NB4 (cell line): ENCODE data around the gene ROBO2.

Source experiments
- DNase-seq: peaks from one replicate; pipeline ENCODE4 v3.0.0; 2010; ENCODE audit warnings: low read depth
- H3K4me3 ChIP-seq: one replicate; pipeline ENCODE4 v1.5.1; 2011; ENCODE audit warnings: mild to moderate bottlenecking, low read depth, low read length, moderate library complexity
- CTCF ChIP-seq: IDR thresholded peaks from one replicate; pipeline ENCODE4 v1.5.1; 2012; ENCODE audit warnings: low read depth, low read length
- MAX ChIP-seq: IDR thresholded peaks from 2 replicates; pipeline ENCODE4 v1.6.1; 2011; ENCODE audit warnings: low read depth, low read length
- MYC ChIP-seq: IDR thresholded peaks from 2 replicates; pipeline ENCODE4 v1.6.1; 2011; ENCODE audit warnings: low read depth, low read length
- POLR2A ChIP-seq: IDR thresholded peaks from 2 replicates; pipeline ENCODE4 v1.6.1; 2011; ENCODE audit warnings: mild to moderate bottlenecking; ENCODE audit not compliant: insufficient read length; ENCODE audit errors: extremely low read depth

Gene ROBO2

GRCh38 chr3:77242371-77242770 is 202.5 kb downstream of the ROBO2 start:
- no peak for DNase-seq
- H3K4me3 ChIP-seq = no peak overlapping the region
- TF ChIP-seq POLR2A (no peak), MAX (no peak), CTCF (no peak), MYC (no peak)

GRCh38 chr3:77244981-77245380 is 205.1 kb downstream of the ROBO2 start:
- no peak for DNase-seq
- no peak overlapping the region for H3K4me3 ChIP-seq
- TF ChIP-seq MYC (no peak), POLR2A (no peak), CTCF (no peak), MAX (no peak)

- TF ChIP-seq POLR2A = no peak
- TF ChIP-seq MAX = no peak
- TF ChIP-seq MYC = no peak
- TF ChIP-seq CTCF = no peak
- DNase-seq = no peak
- no peak overlapping the region for H3K4me3 ChIP-seq
Observed at GRCh38 chr3:77247061-77247460, 207.2 kb downstream of the ROBO2 start.

- no peak for DNase-seq
- TF ChIP-seq MYC (no peak), POLR2A (no peak), CTCF (no peak), MAX (no peak)
- no peak overlapping the region for H3K4me3 ChIP-seq
Observed at GRCh38 chr3:77247817-77248216, 207.9 kb downstream of the ROBO2 start.

- no peak overlapping the region for H3K4me3 ChIP-seq
- no peak for DNase-seq
- TF ChIP-seq MAX (no peak), POLR2A (no peak), CTCF (no peak), MYC (no peak)
Observed at GRCh38 chr3:77248420-77248819, 208.5 kb downstream of the ROBO2 start.

- H3K4me3 ChIP-seq = no peak overlapping the region
- TF ChIP-seq MYC (no peak), MAX (no peak), CTCF (no peak), POLR2A (no peak)
- DNase-seq = no peak
Observed at GRCh38 chr3:77251136-77251535, 211.2 kb downstream of the ROBO2 start.
